HG02885 (cell line): ENCODE results near the gene GMDS.

Experiments
- ATAC-seq: cut with Tn5 transposase; IDR thresholded peaks from one replicate; pipeline ENCODE4 v1.9.1; 2021; ENCODE audit warnings: mild to moderate bottlenecking; ENCODE audit not compliant: unreplicated experiment, poor library complexity

GMDS gene

GRCh38 chr6:2245103-2245876 lies at the start of gene GMDS:
Gene GMDS (minus strand): TSS chr6:2245605.
- ATAC-seq = peak; percentile 90

- ATAC-seq = no peak
Observed at GRCh38 chr6:2285510-2285909, 40.1 kb upstream of the GMDS start.

DNA sequence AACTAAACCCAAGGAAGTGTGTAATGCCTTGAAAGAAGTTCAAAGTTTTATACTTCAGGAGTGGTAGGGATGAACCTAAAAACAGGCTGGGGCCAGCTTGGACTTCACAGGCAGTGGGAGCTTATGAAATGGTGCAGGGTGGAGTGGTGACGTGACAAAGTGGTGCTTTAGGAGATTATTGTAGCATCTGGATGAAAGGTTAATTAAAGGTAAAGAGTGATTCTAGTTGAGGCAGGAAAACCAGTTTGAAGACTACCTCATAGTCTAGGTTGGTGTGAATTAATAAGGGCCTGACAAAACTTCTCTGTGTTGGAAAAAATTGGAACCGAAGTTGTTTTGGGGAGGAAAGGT lies 30.5 kb upstream of the GMDS start:
- no peak for ATAC-seq

DNA sequence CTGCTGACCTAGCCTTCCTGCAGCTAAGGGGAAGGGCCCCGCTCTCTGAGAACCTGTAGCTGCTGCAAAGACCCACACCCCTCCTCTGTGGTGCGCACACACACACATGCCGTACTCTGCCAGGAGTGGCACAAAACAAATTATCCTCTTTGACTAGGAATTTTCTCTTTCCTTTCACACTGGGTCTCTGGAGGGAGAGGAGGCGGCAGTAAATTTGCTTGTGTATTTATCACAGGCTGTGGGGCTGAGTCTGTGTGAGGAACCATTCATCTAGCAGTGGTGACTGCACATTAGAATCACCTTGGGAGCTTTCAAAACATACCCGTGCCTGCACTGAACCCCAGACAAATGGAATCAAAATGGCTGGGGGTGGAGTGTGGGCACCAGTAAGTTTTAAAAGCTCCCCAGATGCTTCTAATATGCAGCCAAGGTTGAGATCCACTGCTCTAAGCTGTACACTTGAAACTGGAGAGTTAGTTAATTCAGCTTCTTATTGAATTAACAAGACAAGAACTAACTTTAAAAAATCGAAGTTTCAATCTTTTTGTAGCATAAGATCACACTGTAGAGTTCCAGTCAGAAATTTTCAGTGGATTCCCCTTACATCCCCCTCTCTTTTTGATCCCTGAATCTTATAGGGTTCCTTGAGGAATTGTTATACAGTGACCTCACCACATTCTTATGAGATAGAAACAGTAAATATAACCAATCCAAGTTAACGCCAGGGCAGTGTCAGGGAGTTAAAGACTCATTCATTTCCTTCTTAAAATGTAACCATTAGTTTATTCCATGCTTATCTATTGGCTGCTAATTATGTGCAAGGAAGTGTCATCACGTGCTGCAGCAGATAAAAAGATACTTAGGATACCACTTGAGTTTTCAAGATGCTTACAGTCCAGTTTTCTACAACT lies 29.8 kb upstream of the GMDS start:
- no peak for ATAC-seq

DNA sequence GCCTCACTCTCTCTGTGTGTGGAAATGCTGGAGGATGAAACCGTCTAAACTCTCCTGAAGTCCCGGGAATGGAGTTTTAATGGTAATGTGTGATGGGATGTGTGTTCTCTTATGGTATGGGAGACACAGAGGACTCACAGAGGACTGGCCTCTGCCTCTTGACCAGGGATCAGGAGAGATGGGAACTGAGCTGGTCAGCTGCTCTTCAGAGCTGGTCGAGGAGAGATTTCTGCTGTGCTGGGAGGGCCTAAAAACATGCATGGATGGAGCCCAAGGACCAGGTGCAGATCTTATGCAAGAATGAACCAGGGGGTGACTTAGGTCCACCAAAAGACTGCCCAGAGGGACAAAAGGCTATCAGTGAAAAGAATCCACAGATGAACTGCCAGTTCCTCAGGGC lies 27.3 kb upstream of the GMDS start:
- ATAC-seq = no peak

DNA sequence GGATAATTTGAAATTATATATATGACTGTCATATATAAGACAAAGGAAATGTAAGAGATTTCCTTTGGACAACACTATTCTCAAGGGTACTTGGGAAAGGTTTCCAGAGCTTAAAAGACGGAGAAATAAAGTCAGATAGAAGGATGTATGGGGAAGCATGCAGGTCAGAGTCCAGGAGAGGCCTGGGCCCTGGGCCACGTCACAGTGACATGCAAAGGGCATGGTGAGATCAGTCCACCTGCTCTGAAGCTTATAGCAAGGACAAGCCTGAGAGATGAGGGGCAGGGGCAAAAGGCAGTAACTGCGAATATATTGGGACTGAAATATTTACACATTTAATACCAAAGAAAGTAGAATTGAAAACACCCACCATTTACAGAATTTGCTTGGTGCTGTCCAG lies 24.6 kb upstream of the GMDS start:
- ATAC-seq = no peak

DNA sequence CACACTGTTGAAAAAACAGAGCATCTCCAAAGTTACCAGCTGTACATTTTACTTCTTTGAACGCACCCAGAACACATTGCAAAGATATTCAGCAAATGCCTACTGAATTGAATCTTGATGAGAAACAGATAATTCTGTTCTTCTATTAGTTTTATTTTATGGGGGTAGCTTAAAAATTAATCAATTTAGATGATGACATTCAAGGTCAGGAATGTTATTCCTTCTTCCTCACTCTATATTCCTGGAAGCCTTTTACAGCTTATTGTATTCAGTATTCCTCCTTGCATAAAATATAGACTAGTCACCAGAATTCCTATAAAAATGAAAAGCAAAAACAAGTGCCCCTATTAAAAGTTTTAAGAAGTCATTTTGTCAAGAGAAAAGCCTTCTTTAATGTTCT lies 21.4 kb upstream of the GMDS start:
- no peak for ATAC-seq

- ATAC-seq = no peak
Observed at GRCh38 chr6:2266031-2266795, 20.8 kb upstream of the GMDS start.

- ATAC-seq = no peak
Observed at GRCh38 chr6:2264932-2265331, 19.5 kb upstream of the GMDS start.

DNA sequence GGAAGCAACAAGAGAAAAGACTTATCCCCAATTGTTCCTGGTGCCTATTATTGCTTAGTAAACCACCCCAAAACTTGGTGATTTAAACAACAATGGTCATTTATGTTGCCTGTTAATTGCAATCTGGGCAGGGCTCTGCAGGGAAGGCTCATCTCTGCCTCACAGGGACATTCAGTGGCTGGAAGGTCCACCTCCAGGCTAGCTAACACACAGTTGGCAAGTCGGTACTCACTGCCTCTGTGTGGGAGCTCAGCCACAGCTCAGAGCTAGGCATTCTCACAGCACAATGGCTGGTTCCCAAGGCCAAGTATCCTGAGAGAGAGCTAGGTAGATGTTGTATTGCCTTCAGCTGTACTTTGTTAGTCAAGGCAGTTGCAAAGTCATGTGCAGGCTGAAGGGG lies 18.5 kb upstream of the GMDS start:
- no peak for ATAC-seq

- ATAC-seq = no peak
Observed at GRCh38 chr6:2259574-2259973, 14.2 kb upstream of the GMDS start.

DNA sequence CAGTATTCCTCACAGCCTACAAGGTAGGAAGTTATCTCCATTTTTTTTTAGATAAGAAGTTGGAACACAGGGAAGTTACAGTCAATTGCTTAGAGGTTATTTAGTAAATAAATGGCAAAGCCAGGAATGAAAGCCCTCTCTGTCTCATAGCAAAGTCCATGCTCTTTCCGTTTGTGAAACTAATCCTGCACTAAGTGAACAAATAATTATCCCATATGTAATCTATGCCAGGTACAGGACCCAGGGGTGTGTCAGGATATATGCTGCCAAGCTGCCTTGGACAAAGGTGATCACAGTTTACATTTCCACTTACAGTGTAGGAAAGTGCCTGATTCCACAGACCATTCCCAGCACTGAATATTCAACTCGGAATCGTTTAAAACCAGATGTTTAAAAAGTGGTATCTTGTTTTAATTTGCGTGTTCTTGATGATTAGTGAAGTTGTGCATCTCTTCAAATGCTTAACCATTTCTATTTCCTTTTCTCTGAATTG lies 13.6 kb upstream of the GMDS start:
- ATAC-seq = no peak

GRCh38 chr6:2258112-2258511 lies 12.7 kb upstream of the GMDS start:
- ATAC-seq = no peak

DNA sequence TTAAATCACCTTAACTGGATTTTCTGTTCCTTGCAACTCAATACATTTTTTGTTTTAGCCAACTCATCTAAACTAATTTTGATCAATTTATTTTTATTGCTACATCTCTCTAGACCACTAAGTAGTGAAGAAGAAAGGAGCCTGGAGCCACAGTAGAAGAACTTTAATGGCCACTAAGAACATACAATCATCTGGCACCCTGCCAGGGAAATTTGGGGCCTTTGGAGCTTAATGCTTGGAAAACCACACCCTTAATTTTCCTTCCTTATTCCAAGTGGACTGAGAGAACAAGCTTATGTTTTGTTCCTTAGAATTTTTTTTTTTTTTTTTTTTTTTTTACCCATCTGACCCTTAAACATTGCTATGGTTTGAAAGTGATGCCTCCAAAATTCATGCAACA lies 12.0 kb upstream of the GMDS start:
- no peak for ATAC-seq

- no peak for ATAC-seq
Observed at GRCh38 chr6:2254747-2255146, 9.3 kb upstream of the GMDS start.

- no peak for ATAC-seq
Observed at GRCh38 chr6:2249126-2249525, 3.7 kb upstream of the GMDS start.

DNA sequence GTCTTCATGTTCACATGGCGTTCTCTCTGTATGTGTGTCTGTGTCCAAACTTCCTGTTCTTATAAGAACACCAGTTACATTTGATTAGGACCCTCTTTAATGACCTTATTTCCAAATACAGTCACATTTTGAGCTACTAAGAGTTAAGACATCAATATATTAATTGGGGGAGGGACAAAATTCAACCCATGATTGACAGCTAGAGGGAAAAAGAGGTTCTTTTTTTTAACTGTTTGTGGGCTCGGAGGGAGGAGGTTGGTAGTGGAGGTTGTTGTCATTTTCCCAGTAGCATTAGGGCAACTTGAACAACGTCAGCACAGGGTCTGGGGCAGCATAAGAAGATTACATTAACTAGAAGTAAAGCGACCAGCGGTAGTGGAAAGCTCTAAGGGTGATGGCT lies 2.3 kb upstream of the GMDS start:
- ATAC-seq = no peak

DNA sequence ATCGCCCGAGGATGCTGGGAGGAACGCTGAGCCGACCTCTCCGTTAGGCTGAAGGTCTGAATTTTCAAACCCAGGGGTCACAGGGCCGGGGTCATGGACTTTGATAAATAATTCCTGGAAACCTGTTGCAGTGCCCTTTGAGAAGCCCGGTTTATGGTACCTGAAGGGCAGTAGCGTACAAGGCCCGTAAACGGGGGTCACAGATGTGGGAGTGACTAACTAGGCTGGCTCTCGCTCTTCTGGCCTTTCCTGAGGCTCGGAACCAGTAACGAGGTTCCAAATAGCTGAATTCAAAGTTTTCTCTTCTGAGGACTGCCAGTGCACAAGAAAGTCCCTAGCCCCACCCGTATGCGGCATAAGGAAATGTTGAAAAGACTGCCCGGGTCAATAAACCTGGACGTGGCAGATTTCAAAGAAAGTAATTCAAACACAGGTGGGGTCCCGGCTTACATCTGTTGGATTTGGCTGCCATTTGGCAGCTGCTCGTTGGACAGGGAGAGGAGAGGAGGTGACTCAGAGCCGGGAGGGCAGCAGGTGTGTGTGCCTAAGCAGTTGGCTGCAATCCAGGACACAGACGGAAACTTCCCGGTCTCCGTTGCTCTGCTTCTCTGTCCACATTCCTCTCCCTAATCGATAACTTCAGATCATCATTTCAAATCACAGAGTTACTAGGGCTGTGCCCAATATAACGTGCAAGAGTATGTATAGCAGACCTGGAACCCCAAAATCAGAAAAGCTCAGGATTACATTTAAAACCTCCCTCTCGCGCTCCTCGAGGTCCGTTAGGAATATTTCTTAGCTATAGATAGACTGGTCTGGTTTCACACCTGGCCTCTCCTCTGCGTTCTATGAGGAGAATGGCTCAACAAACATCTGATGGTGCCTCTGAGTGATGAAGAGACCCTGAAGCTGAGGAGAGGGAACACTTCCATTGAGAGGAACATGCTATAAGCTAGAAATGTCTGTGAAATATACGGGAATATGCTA lies 765 bp upstream of the GMDS start:
- peak; percentile 10 for ATAC-seq

GRCh38 chr6:2244261-2245102 lies 923 bp downstream of the GMDS start:
- ATAC-seq = no peak
